ENCODE measurements around the gene ENTHD1.
"Not testable (repeated sequence)": the region's sequence is repeated elsewhere in the genome, so short reads cannot be mapped to it uniquely, and the experiment has no call there.

The ENTHD1 gene

DNA sequence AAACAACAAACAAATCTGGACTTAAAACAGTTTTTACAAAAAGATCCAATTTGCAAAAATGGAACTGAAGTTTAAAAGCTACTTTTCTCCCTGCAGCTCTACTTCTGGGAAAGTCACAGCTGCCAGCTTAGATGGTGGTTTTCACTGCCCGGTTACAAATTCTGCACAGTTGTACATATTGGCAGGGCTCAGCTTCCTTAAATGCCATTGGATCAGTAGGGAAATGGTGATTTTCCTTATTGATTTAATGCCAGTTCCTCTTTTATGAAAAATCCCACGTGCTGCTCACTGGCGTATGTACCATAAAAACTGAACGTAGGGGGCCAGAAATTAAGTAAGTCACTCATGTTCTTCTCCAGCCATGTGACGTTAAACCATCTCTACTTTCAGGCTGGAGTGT, 30.1 kb upstream of the ENTHD1 start:
- DNase-seq: no peak

DNA sequence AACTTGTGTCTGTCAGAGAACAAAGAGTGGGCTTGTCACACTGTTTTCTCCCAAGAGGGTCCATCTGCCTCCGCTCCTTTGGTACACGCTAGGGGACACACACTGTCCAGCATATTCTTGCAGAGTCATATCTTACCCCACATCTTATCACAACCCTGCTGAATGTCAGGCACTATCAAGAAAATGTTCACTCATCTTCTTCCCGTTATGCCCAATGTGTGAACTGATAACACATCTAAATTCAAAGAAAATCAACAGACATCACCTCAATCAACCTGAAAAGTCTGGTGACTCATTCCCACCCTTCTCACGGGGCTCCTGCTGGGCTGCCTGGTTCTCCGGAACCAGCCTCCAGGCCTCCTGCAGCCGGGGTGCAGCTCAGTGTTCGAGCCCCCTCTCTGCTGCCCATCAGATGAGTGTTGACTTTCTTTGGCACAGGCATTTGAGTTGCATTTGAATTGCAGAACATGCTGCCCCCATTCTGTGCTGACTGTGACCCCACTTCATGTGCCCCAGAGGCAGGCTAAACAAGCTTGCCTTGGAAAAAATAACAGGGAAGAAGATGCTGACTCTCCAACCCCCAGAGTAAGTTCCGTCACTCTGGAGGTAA, 26.7 kb upstream of the ENTHD1 start:
- peak; percentile 54 for DNase-seq

DNA sequence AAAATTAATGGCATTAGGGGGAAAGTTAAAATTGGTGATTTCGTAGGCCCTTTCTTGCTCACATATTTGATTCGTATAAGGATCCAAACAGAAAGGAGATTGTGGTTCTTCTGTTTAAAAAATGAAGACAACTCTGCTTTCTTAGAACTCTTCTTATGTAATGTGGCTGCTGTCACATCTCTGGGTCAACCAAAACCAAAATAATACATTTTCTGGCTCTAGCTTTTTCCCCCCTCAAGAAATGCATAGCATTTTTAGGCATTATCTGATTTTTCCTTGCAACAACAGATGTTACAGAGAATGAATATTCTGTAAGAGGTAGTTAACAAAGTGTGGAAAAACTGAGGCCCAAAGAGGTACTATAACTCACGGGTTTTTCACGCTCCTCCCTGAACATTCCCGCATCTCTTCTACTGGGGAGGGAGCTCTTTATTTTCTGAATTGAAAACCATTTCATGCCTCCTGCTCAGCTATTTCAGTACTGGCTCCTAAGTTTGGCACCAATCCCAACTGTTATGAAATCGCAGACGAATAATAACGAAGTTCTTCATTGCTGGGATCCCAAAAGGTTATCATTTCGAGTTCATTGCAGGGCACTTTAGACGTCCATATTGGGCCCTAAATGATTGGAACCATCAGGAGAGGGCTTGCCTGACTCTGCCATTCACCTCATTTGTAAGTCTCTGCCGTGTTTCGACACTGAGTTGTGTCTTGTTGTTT, 24.4 kb upstream of the ENTHD1 start:
- no peak for DNase-seq

DNA sequence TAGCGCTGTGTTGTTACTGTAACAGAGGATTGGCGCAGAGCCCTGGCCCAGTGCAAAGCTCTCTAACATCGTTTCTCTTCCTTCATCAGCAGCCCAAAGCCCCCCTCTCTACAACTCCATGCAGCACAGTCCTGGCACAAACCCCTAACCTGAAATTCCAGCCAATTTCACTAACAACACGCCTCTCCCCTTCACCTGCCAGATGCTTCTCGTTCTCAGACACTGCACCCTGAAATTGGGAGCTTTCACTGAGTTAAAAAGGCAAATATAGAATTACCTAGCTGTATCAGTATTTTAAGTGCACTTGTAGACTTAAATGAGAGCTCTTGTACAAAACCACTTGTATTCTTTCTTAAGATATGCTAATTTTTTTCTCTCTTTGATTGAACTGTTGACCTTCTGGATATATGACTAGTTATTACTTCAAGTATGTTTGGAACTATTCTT, 23.7 kb upstream of the ENTHD1 start:
- DNase-seq: no peak

DNA sequence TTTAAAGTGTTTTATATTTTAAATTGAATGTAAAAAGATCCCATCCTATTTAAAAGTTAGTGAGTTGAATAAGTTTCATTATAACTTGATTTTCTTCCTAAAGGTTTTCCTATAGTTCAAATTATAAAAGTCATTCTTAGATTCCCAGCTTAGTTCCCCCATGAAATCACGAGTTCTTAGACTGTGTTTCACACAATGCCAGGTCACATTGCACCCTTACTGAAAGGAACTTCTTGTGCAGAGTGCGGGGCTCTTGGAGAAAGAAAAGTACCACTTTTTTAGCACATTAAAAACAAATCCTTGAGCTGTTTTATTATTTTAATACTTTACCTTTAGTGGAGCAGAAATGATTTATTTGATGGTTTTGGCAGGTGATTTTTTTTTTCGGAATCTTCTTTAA, 22.9 kb upstream of the ENTHD1 start:
- no peak for DNase-seq

DNA sequence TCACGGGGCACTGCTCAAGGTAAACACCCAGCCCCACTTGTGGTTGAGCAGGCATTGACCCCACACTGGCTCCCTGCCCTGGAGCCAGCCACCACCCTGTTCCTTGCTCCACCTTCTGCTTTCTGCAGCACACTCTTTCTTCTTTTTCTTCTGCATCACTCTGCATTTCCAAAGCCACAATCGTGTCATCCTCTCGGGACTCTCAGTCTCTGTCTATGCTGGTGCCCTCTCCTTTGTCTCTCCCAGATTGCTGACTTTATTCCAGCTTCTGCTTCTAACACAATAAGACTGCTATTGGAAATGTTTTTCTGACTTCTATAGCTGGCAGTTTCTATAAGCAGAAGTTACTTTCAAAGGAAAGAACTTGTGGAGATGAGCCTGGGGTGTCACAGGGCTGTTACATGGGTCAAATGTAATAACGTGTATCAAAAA, 21.8 kb upstream of the ENTHD1 start:
- no peak for DNase-seq

DNA sequence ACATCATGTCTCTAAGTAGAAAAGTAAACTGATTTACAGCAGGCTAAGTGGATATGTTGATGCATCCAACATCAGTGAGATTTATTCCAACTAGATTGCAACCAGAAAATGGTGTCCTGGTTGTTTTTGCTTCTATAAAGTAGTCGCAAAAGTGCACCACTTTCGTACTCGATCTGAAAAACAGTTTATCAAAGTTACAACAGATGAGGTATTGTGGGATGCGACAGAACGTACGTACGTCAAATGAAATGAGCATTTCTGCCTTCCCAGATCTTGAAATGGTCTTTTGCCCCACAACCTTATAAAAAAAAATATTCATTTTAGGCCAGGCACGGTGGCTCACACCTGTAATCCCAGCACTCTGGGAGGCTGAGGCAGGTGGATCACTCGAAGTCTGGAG, 21.0 kb upstream of the ENTHD1 start:
- no peak for DNase-seq

DNA sequence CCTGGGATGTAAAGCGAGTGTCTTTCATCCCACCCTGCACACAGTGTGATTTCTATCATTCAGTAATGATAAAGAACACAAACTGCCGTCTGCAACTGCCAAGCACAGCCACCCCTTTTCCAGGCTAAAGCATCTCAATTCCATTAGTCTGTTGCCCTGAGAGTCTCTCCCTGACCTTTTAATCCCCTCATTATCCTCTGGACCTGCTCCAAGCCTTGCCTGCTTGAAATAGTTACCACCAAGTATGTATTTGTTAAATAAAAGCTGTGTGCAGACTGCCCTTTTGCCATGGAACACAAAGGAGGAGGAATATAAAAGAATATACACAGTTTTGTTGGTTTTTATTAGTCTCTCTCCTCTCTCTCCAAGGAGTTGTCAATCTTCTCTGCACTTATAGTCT, 20.3 kb upstream of the ENTHD1 start:
- no peak for DNase-seq

DNA sequence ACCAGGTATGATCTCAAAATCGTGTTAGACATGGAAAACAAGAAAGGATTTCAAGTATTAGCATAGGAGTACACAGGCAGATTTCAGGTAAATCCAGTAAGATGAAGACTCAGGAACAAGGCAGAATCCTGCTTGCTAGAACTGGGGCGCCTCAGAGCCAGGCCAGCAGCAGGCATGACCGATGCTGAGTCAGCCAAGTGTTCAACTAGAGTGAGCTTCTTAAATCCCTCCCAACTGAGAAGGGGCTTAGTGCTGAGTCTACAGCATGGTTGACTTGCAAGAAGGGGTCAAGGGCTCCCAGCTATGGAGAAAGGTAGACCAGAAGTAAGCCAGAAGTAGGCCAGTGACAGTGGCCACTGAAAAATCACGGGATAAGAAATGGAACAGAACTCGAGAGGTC, 19.8 kb upstream of the ENTHD1 start:
- DNase-seq: no peak

DNA sequence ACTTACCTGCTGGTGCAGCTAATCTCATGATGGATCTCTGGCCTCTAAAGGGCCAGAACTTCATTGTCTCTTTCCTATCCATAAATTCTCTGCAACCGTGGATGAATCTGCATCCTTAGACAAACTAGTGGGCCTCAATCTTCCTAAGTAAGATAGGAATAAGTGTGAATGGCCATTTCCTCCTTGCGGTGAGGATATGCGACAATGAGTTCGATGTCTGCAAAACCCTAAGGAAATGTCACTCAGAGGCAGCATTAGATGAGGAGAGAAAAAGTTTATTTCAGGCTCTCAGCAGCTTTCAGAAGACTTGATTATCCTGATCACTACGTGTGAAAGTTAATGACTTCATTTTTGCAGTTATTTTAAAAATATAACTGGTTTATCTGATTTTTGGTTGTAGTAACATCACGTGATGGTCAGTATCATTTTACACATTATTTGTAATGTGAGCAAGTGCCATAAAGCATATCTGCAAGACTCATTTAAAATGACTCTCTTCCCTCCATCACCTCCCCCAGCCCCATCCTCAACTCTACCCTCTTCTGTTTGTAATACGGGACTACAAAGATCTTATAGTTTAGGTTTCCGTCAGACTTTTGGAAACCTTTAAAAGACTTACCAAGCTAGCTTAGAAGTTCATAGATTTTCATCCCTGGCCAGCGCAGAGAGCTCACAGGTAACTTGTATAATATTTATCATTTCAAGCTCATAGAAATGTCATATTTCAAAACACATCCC, 17.5 kb upstream of the ENTHD1 start:
- DNase-seq: no peak

DNA sequence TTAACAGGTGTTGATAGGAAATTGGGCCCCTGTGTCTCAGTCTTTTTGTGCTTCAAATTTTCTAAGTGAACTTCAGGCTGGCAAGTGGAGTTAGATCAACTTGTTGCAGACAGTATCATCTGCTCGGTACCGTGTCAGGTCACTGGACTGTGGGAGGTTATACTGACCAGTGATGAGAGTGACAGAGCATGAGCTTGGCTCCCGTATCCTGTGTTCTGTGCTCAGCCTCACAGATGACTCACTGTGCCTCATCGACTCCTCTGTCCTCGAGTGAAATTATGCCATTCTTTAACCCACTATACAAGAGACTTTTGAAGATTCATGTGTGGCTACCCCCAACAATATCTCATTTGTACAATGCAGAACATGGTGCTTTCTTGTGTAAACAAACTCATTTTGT, 15.2 kb upstream of the ENTHD1 start:
- DNase-seq: no peak

DNA sequence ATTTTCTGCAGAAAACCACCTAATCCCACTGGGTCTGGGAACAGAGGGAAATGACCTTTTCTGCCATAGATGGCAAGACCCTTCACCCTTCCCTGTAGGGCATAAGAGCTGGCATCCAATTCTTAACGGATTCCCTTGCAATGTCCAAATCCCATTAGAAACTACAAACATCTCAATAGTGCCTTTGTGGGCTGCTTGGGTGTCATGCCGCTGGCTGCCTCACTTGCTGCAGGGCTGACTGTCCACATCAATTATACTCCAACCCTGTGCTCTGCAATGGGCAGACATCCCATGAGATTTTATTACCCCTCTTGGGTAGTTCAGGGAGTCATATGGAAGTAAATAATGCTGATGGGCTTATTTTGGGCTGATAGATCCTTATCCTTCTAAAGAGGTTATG, 14.6 kb upstream of the ENTHD1 start:
- no peak for DNase-seq

DNA sequence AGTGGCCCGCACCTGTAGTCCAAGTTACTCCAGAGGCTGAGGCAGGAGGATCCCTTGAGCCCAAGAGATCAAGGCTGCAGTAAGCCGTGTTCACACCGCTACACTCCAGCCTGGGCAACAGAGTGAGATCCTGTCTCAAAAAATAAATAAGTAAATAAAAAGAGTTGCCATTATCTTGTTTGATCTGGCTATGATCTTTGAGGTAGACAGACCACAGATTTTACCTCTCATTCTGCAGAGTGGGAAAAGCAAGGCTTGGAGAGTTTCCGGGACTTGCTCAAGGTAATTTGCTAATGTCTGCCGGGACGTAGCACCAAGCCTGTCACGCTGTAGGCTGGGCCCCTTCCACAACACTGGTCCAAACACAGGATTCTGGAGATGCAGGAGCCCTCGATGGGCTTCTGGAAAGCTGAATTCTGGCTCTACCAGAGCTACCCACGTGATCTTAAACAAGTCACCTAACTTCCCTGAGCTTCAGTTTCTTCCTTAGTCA, 14.1 kb upstream of the ENTHD1 start:
- DNase-seq: no peak

DNA sequence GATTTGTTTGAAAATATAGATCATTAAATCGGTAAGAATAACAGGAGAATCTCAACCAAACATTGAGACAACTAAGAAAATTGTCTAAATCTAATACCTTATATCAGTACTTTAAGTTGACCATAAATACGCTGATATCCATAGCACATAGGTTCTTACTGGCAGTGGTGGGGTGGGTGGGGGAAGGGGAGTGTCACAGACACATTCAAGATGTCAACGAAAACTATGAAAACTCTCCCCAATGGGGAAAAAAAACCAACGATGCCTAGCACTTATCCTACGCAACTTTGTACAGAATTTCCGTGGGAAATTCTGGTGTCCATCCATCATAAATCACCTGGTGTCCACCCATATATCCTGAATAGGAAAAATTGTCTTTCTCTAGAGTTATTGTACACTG, 13.5 kb upstream of the ENTHD1 start:
- DNase-seq: no peak

DNA sequence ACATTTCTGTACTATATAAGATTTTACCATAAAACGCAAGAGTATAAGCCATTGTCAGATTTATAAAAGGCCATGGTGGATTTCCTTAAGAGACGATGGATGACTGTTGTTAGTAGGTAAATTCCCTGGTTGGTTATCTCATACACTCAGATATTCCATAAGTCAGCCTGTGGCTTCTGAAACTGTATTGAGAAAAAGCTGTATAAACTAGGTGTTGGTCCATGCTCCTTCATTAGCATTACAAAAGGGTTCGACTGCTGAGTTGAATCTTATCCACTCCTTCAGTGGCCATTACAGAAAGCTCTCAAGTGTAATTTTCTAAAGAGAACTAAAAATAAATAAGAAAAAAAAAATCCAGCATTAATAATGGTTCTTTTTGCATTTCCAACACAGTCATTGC, 12.6 kb upstream of the ENTHD1 start:
- no peak for DNase-seq

DNA sequence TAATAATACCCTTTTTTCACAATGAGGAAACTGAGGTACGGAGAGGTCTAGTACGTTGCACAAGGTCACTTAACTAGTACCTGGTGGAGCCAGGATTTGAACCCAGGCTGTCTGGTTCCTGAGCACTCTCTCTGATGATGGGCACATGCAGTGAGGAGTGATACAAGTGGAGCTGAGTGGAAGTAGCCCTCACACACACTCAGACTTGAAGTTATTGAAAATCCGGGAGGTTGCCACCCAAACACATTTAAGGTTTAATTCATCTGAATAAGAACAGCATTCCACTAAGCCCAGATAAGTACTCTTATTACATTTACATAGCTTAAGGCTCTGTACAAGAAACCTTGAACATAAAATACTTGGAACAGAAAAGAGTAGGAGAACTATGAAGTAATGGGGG, 12.1 kb upstream of the ENTHD1 start:
- no peak for DNase-seq

DNA sequence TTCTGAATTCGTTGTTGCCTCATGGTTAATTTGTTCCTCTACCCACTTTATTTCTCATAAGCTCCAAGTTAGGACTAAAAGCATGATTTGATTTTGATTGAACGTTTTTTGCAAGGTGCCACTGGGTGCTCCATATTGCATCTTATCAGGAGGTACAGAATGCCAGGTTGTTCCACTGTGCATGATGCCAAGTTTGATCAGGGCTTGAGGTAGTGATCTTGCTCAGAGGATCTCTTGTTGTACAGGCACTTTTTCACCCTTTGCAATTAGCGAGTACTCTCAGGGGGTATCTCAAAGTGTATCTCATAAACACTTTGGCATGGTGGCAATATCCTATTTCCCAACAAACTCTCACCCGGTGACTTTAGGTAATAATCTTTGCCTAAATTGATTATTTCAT, 11.3 kb upstream of the ENTHD1 start:
- no peak for DNase-seq

DNA sequence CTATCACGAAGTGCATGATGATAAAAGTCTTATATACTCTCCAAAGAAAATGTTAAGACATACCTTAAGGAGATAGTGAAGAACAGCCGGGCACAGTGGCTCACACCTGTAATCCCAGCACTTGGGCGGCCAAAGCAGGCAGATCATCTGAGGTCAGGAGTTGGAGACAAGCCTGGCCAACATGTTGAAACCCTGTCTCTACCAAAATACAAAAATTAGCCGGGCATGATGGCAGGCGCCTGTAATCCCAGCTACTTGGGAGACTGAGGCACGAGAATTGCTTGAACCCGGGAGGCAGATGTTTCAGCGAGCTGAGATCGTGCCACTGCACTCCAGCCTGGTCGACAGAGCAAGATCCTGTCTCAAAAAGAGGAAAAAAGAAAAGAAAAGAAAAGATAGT, 10.5 kb upstream of the ENTHD1 start:
- DNase-seq: not testable (repeated sequence)

DNA sequence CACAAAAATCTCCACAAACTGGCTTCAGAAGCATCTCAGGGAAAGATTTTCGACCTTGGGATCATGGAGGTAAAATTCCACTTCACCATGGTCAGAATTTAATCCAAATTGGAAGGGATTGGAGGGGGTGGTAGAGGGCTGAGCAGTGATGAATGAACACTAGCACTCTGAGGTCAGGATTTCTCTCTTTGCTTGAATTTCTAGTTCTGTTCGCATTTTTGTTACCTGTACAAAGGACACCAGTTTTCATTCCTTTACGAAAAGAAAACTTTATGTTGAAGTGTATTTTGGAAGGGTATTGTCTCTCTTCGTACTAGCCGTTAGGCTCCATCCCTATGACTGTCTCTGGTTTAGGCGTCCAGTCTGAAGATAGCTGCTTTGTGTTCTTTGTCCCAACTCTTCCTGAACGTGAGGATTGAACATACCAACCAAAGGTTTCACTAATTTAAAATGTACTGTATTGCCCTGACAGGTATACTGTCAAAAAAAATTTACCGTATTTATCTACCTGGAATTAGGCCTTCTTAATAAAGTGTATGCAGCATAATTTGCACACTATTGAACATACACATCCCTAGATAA, 8.1 kb upstream of the ENTHD1 start:
- no peak for DNase-seq

DNA sequence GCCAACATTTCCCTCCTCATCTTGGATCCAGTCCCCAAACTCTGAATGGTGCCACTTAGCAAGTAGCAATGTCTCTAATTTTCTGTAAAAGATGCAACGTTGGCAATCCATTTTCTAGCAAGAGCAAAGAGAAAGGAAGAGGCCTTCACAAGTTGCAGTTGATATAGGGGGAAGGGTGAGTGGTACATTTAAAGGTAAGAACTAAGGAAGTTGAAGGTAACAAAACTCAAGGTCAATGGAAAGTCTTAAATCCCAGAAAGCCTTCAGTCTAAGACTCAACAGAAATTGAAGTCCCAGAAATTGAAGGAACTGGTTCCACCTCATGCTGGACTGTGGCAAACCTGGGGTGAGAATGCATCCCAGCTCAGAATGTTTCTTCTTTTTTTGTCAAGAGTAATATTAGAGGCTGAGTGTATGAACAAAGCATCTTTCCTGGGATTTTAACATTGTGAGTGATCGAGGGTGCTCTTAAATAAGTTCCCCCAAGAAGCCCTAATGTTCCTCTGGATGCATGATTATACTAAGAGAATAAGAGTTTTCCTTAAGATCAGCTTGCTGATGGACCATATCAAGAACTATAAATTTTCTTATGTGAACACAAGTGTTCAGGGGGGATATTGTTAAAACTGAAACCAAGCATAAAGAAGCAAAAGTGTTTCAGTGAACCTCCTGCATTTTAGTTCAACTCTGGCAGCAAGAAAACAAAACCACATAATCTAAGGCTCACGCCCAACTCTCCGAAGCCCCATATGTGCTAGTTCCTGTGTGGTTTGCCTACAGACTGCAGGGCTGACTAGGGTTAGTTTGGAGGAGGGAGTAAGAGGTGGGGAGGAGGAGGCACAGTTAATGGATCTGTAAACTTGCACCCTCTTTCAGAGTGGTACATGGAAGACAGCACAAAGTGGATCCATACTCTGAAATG, 7.0 kb upstream of the ENTHD1 start, which contains the start of gene GRAP2:
Gene GRAP2, plus strand, starts transcription at position 779 of the 922 bp plus-strand sequence. CDS start 46,023 bp downstream, outside the sequence.
- no peak for DNase-seq

DNA sequence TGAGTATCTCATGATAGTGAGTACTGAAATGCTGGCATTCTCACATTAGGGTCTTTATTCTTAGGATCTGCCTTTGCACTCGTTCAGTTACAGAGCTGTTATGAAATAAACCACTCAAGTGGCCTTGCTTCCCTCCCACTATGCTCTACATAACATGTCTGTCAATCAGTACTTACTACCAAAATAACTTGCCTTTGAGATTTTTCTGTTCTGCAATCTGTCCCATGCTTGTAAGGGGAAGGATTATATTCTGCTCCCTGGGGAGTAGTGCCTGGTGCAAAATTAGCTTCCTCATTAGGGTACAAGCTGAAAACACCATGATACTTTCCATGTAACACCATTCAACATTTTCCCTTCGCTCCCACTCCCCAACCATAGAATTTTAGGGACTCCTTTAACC, 5.4 kb upstream of the ENTHD1 start:
- DNase-seq: no peak

DNA sequence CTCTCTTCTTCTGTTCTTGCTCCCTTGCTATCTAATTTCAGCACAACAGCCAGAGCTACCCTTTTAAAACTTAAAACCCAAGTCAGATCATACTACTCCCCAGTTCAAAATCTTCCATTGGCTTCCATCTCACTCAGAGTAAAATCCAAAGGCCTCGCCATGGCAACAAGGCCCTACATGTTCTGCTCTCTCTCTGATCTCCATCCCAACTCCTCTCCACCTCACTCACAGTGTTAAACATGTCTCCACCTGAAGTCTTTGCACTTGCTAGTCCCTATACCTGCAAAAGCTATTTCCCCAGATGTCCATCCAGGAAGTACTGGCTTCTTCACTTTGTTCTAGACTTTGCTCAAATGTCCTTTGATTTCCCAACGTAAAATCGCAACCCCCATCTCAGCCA, 4.3 kb upstream of the ENTHD1 start:
- DNase-seq: no peak

Data from stimulated activated CD4-positive, alpha-beta T cell treated with anti-CD3 and anti-CD28 coated beads, Interleukin-12 subunit alpha, Interleukin-12 subunit beta, amount 100 ng/mL, for 4 hours (primary cell).